NCI-H1417 (cell line): ENCODE data around the gene GAS2.
"Not testable (repeated sequence)": the region's sequence is repeated elsewhere in the genome, so short reads cannot be mapped to it uniquely, and the experiment has no call there.

Source experiments
- DNase-seq, 3 experiments: peaks; one replicate each; lab custom pipeline; 2025; lab: John Stamatoyannopoulos, UW

The GAS2 gene

DNA sequence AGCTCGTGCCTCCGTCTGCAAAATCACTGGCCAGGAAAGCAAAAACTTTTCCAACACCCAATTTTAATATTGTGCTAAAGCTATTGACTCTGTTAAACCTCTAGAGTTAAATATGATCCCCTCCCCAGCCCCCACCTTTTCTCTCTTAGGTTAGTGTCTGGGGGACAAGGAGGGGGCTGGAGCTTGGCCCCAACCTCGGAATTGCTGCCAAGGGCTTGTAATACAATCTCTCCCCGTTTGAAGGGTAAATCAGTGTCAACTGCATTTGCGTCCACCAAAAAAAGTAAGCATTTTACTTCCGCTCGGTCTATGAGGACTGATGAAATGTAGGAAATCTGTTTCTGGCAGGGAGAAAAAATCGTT is at the start of gene GAS2:
GAS2 (plus strand) TSS at position 287 of the 363 bp plus-strand sequence. CDS start 8,259 bp downstream, outside the sequence.
- no peak for DNase-seq

GRCh38 chr11:22617868-22618267 is 48.5 kb upstream of the GAS2 start:
- no peak for DNase-seq

DNA sequence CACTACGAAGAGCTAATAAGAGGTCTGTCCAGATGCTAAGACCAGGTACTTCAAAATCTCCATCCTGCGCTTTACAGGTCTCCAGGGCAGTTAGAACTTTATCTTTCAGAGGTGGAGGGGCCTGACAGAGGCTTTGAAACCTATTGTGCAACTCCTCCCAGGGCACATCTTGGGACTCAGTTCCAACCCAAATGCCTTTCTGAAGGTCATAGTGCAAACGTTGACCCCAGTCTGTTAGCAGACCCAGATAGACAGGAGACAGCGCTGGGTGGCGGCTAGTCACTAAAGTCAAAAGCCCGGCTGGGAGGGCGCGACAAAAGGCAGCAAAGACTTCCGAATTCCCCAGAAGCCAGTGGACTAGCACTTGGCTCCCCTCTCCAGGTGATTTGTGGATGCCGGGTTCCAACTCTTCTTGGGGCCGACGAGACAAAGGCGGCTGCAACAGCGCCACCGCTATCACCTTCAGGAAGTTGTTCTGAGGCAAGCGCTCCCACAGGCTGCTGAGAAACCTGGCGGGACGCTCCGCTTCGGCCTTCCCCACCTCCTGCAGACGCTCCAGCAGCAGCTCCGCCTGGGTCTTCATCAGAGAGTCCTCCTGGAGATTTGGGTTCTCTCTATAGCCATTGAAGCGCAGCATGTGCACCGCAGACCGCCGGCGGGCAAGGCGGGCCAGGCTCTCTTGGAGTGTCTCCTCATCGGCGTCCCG is 41.5 kb upstream of the GAS2 start:
- peak; percentile 84 to 95 (median 94) for DNase-seq

DNA sequence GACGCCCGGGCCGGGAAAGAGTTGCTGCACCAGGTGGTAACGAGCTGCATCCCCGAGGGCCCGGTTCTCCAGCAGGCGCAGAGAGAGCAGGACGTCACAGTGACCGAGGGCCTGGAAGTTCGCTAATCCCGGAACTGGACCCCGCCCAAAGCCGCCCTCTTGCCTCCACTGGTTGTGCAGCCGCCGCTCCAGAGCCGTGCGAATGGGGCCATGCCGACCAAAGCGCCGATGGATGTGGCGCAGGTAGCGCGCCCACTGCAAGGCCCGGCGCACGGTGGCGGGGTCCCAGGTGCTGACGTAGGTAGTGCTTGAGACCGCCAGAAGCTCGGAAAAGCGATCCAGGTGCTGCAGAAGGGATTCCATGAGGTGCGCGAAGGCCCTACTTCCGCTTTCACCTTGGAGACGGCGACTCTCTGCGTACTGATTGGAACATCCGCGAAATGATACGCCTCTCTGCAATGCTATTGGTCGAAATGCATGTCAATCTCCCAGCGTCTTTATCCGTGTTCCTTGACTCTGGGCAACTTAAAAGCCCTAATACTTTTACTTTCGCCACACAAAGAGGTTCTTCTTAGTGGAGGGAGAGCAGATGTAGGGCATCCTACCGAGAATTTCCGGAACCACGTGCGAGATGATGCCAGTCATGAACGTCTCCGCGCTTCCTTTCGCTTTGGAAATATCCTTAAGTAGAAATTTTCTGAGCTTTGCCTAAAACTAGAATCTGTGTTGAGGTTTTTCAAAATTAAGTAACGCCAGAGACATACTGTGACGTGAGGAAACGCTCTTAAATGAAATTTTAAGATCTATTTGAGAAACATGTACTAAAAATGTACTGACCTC is 40.7 kb upstream of the GAS2 start, which contains the start of gene FANCF:
FANCF (minus strand) TSS at position 376 of the 840 bp plus-strand sequence; CDS start at position 363, 13 bp downstream.
- DNase-seq: peak; percentile 98 to 100 (median 100)

DNA sequence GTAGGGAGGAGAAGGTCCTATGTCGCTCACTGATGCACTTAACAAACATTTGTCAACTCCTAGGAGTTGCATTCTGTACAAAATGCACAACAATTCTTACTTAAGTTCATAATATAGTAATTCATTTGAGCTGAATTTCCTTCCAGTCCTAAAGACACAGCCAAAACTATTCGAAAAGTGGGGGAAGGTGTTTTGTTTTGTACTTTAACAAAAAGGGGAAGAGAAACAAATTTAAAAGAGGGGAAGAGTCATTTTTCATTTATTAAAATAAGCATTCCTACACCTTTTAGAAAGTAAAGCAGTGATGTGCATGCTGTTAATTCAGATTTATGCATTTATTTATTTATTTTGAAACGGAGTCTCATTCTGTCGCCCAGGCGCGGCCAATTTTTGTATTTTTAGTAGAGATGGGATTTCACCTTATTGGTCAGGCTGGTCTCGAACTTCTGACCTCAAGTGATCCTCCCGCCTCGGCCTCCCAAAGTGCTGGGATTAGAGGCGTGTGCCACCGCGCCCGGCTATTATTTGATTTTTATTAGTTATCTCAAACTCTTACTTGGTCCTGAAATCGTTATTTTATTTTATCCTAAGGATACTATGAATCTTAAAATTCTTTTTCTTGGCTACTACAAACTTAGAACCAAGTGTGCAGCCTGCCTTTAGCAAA is 39.7 kb upstream of the GAS2 start:
- no peak for DNase-seq

- no peak for DNase-seq
These were observed 39.0 kb upstream of the GAS2 start for GRCh38 chr11:22627421-22627820.

DNA sequence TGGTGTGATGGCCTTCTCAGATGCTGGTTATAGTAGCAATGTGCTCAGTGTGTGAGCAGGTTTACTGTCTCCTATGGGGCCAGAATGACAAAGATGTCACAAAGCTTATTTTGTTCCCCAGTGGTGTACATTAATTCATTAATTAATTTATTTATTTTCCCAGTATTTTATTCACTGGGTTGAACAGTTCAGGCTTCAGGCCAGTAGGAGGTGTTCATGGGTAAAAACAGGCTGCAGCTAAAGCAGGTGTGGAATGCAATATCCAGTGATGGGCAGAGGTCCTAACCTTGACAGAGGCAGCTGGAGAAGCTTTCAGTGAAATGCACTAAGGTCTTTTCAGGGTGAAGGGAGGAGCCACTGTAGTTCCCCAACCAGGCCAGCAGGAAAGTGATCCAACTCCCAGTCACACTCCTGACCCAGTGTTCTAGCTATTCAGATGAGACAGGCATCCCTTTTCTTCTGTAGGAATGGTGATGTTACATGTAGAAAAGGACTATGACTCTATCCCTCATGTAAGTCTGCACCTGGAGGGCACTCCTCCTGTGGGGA is 33.0 kb upstream of the GAS2 start:
- no peak for DNase-seq

DNA sequence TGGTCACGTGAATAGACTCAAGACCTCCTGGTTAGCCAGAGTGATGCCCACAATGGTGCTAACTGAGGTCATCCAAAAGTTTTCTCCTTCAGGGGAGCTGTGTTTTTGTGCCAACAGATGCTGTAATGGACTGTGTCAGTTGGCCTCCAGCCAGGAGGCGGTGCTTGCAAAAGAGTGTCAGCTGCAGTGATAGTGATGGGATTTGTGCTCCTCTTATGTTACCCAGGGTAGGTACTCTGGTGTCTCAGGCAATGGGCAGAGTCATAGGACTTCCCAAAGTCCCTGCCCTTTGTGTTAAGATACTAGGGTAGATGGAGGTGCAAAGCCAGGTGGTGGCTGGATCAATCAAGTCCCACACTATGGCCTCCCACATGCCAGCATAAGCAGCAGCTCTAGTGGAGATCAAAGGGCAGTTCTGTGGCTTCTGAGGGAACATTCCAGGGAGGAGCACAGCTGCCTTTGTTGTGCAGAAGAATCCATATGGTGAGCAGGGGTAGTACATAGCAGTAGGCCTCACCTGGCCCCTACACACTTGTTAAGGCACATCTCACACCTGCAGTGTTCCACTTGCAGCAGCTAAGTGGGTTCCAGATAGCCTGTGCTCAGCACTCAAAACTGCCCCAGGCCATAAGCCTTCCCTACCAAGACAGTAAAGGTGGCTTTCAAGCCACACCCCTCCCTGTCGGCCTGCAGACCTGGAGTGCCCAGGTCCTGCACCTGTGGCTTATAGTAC is 31.3 kb upstream of the GAS2 start:
- DNase-seq: peak; percentile 19 to 40 (median 38)

DNA sequence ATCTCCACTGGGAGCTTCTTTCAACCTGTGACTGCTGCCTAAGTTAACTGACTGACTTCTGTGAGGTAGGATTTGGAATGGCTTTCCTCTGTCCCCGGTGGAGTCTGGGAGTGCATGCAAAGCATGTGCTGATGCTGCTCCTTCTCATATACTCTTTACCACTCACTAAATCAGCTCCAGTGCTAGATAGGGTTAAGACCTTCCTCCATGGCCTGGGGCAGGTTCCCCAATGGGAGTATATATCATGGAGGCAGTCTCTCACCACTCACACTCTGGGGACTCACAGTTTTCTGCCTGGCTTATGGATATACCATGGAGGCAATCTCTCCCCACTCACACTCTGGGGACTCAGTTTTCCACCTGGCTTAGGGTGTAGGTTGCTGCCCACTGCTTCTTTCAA is 30.7 kb upstream of the GAS2 start:
- no peak for DNase-seq

DNA sequence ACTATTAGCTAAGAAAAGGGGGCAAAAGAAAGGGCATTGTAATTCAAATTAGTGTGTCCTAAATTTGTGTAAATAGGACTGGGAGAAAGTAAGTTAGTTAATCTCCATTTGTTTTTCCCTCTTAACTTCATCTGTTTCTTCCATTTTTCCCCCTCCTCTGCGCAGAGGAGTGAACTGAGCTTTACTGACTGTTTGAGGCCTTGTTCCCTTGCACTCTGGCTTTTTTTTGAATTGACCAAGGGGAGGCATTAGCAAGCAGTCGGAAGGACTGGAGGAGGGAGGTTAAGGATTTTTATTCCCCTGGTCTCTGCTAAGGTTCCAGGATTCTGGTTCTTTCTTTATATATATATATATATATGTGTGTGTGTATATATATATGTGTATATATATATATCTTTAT is 25.5 kb upstream of the GAS2 start:
- no peak for DNase-seq

GRCh38 chr11:22641559-22641958 is 24.9 kb upstream of the GAS2 start:
- no peak for DNase-seq

DNA sequence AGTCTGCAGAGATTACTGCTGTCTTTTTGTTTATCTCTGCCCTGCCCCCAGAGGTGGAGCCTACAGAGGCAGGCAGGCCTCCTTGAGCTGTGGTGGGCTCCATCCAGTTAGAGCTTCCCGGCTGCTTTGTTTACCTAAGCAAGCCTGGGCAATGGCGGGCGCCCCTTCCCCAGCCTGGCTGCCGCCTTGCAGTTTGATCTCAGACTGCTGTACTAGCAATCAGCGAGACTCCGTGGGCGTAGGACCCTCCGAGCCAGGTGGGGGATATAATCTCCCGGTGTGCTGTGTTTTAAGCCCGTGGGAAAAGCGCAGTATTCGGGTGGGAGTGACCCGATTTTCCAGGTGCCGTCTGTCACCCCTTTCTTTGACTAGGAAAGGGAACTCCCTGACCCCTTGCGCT is 14.1 kb upstream of the GAS2 start:
- DNase-seq: not testable (repeated sequence)

DNA sequence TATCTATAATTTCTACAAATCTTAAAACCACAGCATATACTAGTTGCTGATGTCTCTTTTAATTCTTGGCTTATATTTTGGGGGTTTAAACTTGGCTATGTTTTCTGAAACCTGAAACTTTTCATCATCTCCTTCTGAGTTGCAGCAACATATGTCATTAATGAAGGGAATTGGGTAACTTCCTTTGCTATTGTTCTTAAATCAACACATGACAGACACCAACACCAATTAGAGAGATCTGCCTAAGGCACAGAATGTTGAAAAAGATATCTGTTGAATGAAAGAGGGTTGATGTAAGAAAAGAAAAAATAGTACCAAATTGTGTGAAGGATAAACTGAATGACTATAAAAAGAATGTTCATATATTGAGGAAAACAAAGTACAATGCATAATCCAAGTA is 10.3 kb upstream of the GAS2 start:
- DNase-seq: peak in 1 of 3 experiments; percentile 54

DNA sequence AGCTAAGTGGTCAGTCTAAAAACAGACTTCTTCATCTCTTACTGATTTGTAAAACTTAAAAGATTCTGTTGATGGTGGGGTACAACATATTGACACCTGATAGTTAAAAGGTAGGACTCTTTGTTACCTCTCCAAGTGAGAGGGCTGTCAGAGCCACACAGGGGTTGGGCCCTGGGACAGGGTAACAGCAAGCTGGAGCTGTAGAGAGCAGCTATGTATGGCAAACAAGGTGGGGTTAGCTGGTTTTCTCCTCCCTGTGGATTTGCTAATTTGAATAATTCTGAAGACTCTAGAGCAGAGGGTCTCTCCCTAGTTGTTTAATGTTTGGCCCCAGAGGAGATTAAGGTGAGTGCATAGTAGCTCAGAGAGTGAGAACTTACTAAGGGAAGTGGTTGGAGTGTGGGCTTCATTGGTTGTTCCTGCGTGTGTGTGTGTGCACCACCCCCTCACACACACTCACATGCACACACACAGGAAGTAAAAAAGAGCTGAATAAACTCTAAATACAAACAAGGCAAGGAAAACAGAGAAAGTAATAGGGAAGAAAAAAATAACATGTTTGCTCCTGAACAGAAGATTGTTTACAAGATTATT is 9.2 kb upstream of the GAS2 start:
- no peak for DNase-seq

DNA sequence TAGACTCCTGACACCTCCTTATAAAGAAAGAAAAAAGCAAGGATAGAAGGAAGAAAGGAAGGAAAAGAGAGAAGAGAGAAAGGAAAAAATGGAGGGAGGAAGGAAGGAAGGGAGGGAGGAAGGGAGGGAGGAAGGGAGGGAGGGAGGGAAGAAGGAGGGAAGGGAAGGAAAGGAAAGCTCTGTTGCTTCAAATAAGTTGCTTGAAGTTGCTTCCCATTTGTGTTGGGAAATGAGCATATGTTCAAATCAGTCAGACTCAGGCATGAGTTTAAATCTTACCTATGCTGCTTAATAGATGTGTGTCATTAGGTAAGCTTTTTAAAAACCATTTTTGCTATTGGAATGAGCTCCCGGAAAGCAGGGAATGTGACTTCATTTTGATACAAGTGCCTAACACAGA is 6.6 kb upstream of the GAS2 start:
- DNase-seq: no peak

- DNase-seq: peak; percentile 35 to 72 (median 59)
These were observed 453 bp downstream of the GAS2 start for GRCh38 chr11:22666688-22667439.

GRCh38 chr11:22668005-22668796 is 1.8 kb downstream of the GAS2 start:
- no peak for DNase-seq

DNA sequence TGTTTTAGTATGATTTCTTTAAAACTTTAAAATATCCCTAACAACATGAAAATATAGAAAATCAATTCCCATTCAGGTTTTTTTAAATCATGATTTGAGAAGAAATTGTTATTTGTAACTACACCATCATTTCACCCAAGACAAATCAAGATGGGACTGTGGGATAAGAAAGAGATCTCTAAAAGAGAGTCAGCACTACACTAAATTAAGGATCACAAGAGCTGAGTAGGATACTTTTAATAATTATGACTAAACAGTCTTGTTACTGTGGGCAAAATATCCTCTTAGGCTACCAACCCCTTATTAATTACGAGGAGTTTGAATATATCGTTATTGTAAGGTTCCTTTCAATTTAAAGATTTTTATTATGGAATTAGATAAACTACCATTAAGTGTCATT is 3.0 kb downstream of the GAS2 start:
- no peak for DNase-seq

DNA sequence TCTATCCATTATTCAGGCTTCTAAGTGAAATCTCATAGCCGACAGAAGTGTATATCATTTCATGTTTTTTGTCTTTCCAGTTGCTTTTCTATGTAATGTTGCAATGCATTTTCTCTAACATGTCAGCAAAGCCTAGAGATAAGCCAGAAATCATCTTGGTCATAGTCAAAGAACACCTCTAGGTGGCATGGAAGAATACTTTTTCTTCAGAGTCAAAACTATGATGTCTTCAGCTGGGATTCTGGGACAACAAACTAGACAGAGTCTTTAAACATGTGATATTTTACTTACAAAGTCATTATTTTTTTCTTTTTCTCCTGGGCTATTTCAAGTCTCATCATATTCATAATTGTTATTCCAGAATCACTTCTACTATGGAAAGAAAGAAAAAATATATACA is 4.4 kb downstream of the GAS2 start:
- peak in 2 of 3 experiments; percentile 50 to 65 for DNase-seq

GRCh38 chr11:22671751-22672150 is 5.3 kb downstream of the GAS2 start:
- no peak for DNase-seq
